Adipose tissue (tissue), 3 donors: ENCODE data around the gene SDE2. TPM values are rescaled to one million over a fixed set of nuclear protein-coding genes. Genes with fewer than 3 reads are reported as not detected.
A peak's percentile ranks its signal among the peaks of the same experiment; 100 is the strongest.
"Not testable (repeated sequence)": the region's sequence is repeated elsewhere in the genome, so short reads cannot be mapped to it uniquely, and the experiment has no call there.

ENCODE experiments used
- H3K27ac ChIP-seq: one replicate; pipeline ENCODE4 v1.5.1; 2013; ENCODE audit warnings: low read depth, low read length
- WGBS, 3 donors: extraction: QIAGEN DNeasy Blood & Tissue Kit; methylation state at CpG; one replicate each; pipeline ENCODE4 v1.1.7; 2013; 5-methylcytosine and 5-hydroxymethylcytosine counted together
- polyA plus RNA-seq, 3 donors: library from polyadenylated mRNA; stranded (reverse); fragments of 200-250 nt; gene quantifications; one replicate each; pipeline ENCODE4 v1.2.3, GENCODE V29; 2013
- donor health status: healthy with polysubstance abuse.
- donor health status: Bipolar disorder and iron deficiency.
- donor health status: healthy.

SDE2 gene
- polyA plus RNA-seq, 3 donors, result 5.1 to 13.6 (median 13.0) TPM

DNA sequence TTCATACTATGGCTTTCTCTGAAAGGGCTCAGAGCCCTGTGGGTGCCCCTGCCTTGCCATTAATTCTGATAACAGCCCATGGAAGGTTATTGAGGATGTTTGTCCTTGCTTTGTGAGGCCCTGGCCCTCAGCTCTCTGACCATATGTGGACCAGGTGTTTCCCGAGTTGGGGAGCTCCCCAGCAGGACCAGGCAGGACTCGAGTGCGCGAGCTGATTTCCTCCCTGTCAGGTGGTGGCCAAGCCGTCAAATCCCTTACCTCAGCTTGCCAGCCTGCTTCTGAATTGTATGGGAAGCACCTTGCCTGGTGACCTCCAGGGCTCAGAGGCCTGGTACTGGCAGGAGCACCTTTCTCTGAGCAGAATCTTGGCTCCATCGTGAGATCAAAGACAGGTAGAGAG is 17.9 kb upstream of the SDE2 start:
- 43 to 47% (median 46%) methylated on average over 6 of the region's 6 CpGs for whole genome bisulfite sequencing, 3 donors
- no peak overlapping the region for H3K27ac ChIP-seq

GRCh38 chr1:226009650-226010044 is 10.5 kb upstream of the SDE2 start:
- H3K27ac ChIP-seq, result no peak overlapping the region
- 95 to 98% (median 98%) methylated on average over 5 of the region's 5 CpGs for WGBS, 3 donors

GRCh38 chr1:226007126-226007892 is 8.2 kb upstream of the SDE2 start:
- H3K27ac ChIP-seq, result not testable (repeated sequence)
- WGBS, 3 donors, result 89 to 91% (median 90%) methylated on average over 12 of the region's 12 CpGs

GRCh38 chr1:226006686-226007085 is 7.5 kb upstream of the SDE2 start:
- no peak overlapping the region for H3K27ac ChIP-seq

DNA sequence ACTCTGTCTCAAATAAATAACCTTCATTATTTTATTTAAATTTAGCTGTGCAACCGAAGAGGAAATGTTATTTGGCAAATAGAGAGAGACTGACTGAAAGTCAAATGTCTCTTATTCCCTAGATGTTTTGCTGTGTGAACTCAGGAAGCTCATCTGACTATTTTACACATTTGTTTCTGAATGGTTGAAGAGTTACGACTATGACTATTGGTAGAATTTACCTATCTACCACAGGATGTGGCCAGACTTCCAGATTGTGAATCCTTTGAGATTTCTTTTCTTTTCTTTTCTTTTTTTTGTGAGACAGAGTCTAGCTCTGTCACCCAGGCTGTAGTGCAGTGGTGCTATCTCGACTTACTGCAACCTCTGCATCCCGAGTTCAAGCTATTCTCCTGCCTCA is 5.3 kb upstream of the SDE2 start:
- WGBS, 3 donors, result 85 to 88% (median 87%) methylated on average over 4 of the region's 4 CpGs
- H3K27ac ChIP-seq, result no peak overlapping the region

DNA sequence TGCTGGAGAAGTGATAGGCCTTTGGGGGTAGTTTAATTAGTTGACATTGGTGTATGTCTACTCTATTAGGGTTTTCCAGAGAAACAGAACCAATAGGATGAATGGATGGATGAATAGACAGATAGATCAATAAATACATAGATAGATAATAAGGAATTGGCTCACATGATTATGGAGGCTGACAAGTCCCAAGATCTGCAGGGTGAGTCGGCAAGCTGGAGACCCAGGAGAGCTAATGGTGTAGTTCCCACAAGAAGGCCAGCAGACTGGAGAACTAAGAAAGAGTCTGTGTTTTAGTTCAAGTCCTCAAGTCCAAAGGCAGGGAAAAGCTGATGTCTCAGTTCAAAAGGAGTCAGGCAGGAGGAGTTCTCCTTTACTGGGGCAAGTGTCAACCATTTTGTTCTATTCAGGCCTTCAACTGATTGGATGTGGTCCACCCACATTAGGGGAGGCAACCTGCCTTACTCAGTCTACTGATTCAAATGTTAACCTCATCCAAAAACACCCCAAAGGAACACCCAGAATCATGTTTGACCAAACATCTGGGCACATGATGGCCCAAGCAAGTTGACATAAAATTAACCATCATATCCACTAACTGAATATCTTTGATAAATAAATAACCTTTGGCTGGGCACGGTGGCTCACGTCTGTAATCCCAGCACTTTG is 4.5 kb upstream of the SDE2 start:
- 93 to 97% (median 96%) methylated on average over 3 of the region's 3 CpGs for WGBS, 3 donors
- no peak overlapping the region for H3K27ac ChIP-seq

GRCh38 chr1:226002667-226003501 is 3.7 kb upstream of the SDE2 start:
- H3K27ac ChIP-seq, result peak overlapping the region; percentile 67
- 41 to 57% (median 45%) methylated on average over 4 of the region's 4 CpGs for WGBS, 3 donors

GRCh38 chr1:226001963-226002666 is 3.0 kb upstream of the SDE2 start:
- 22 to 44% (median 31%) methylated on average over 9 of the region's 9 CpGs for WGBS, 3 donors
- peak overlapping the region; percentile 67 for H3K27ac ChIP-seq

GRCh38 chr1:226001088-226001487 is 1.9 kb upstream of the SDE2 start:
- 74 to 87% (median 85%) methylated on average over 8 of the region's 8 CpGs for WGBS, 3 donors
- no peak overlapping the region for H3K27ac ChIP-seq

GRCh38 chr1:226000493-226001081 is 1.4 kb upstream of the SDE2 start:
- WGBS, 3 donors, result 86 to 93% (median 89%) methylated on average over 21 of the region's 21 CpGs
- not testable (repeated sequence) for H3K27ac ChIP-seq

DNA sequence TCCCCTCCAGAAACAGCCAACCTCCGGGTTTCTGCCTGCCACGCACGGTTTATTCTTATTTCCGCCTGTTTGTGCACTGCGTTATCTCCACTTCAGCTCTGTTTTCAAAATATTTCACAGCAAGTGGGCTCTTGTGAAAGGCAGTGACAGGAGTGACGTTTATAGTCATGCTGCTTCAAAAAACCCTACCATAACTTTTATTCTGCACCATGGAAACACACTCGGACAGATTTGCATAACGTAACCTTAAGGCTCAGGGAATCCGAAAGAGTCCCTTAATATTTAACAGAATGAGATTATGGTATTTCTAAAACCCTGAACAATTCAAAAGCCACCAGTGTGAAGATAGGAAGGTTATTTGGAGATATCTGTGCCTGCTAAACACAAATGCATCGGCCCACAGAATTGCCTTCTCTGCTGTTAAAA is 782 bp upstream of the SDE2 start:
- H3K27ac ChIP-seq, result peak overlapping the region; percentile 95
- WGBS, 3 donors, result 13 to 33% (median 22%) methylated on average over 8 to 10 of the region's 10 CpGs

GRCh38 chr1:225998560-225999226 is 450 bp downstream of the SDE2 start:
- H3K27ac ChIP-seq, result peak overlapping the region; percentile 95
- 0% methylated on average over 19 of the region's 19 CpGs for WGBS, 3 donors

DNA sequence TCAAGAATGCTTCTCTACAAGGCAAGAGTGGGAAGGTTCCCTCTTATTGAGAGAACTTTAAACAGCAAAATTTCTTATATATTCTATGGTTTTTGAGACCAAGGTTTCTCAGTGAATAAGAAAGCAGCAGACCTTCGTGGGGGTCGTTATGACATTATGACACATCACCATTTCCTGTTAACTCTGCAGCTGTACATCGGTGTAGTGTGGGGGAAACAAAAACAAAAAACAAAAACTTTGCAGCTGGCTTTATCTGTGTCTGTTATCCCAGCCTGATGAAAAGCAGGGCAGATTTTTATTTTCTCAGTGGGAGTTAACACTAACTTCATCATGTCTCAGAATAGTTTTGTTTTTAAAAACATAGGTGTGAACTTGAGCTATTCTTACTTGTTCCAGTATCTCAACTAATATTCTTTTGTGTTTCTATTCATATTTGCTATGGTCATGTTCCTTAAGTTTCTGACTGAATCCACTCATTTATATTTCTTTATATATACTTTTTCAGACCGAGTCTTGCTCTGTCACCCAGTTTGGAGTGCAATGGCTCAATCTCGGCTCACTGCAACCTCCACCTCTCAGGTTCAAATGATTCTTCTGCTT is 2.1 kb downstream of the SDE2 start:
- no peak overlapping the region for H3K27ac ChIP-seq
- WGBS, 3 donors, result 41 to 49% (median 42%) methylated on average over 5 of the region's 5 CpGs

DNA sequence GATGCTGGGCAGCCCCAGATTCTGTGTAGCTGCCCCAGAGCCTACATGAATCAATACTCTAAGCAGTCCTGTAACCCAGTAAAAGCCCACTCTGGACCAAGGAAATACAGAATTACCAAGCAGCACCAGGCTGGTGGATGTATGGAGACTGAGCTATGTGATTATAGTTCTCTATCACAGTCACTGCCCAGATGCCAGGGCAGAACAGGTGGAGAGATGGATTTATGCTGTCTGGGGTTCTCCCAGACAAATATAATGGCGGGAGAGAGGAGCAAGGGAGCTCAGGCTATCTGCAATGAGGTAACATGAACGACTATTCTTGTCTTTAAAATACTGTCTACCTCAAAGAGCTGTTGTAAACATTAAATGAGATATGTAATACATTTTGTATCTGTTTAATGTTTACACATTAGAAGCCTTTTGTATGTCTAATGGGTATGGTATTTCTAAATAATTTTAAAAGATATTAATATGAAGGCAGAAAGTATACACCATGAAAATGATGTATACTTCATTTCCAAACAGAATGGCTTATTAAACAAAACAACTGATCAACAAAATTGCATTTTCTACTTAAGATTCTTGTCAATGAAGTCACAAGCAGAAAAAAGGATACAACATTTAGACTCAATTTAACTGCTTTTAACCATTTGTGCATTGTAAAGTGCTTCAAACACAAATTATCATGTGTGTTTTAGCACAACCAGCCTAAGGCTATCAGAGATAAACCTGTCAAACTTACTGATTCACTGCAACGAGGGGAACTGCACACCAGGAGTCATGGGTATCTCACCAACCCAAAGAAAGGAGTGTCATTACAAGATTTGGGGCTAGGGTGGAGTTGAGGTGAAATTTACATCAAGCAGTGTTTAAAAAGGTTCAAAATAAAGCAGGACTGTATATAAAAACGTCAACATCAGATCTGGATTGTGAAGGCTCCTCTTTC is 3.0 kb downstream of the SDE2 start:
- H3K27ac ChIP-seq, result no peak overlapping the region
- 42 to 53% (median 48%) methylated on average over 4 of the region's 4 CpGs for WGBS, 3 donors

DNA sequence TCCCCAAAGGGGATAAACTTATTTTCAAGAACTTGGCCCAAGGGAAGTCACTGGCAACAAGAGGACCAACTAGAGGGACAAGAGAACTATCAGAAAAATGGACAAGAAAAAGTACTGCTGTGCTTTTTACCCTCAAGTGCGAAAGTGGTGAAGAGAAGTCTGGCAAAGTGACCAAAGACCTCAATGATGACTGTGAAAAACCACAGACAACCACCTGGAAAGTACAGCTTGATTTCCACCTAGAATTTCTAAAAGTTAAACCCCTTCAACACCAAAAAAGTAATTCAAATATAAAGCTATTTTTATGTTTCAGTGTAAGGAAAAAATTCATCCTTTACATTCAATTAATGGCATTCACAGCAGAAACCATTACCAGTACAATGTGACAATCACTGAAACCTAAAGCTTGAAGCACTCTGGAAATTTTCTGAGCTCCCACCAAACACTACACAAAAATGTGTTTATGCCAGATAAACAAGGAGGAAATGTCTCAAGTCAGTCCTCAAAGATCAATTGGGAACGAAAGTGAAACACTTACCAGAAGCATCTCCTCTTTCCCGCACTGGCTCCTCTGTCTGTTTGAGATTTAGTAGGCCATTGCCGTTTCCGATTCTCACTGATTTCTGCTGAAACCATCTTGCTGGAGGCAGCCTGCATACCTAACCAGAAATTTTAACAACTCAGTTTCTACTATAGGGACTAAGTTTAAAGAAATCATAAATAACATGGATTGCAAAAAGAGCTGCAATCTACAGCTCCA is 8.3 kb downstream of the SDE2 start:
- 82 to 85% (median 82%) methylated on average over 5 of the region's 5 CpGs for WGBS, 3 donors
- H3K27ac ChIP-seq, result no peak overlapping the region
